Trophoblast cell (in vitro differentiated cells and primary cell): ENCODE measurements around the gene DPY19L1.
"Not testable (repeated sequence)": the region's sequence is repeated elsewhere in the genome, so short reads cannot be mapped to it uniquely, and the experiment has no call there.

Experiments used
- DNase-seq, 2 donors: peaks; one replicate each; pipeline ENCODE4 v3.0.0-alpha.2; 2016
- H2AFZ ChIP-seq: 2 replicates; pipeline ENCODE4 v1.6.1; 2013; ENCODE audit warnings: low read length, moderate library complexity, mild to moderate bottlenecking; ENCODE audit not compliant: insufficient read depth, poor library complexity
- H2AK5ac ChIP-seq: 2 replicates; pipeline ENCODE4 v1.6.1; 2013; ENCODE audit warnings: mild to moderate bottlenecking, low read length
- H2BK120ac ChIP-seq: 2 replicates; pipeline ENCODE4 v1.6.1; 2013; ENCODE audit warnings: low read length, mild to moderate bottlenecking, moderate library complexity; ENCODE audit not compliant: insufficient read depth, poor library complexity
- H2BK12ac ChIP-seq: 2 replicates; pipeline ENCODE4 v1.6.1; 2013; ENCODE audit warnings: mild to moderate bottlenecking, low read length, moderate library complexity
- H2BK5ac ChIP-seq: 2 replicates; pipeline ENCODE4 v1.6.1; 2013; ENCODE audit warnings: low read length, low read depth, moderate library complexity, mild to moderate bottlenecking; ENCODE audit not compliant: poor library complexity
- H3K14ac ChIP-seq: 2 replicates; pipeline ENCODE4 v1.6.1; 2013; ENCODE audit warnings: mild to moderate bottlenecking, low read length
- H3K18ac ChIP-seq: 2 replicates; pipeline ENCODE4 v1.6.1; 2013; ENCODE audit warnings: mild to moderate bottlenecking, low read length
- H3K23ac ChIP-seq: 2 replicates; pipeline ENCODE4 v1.6.1; 2013; ENCODE audit warnings: low read length
- H3K27ac ChIP-seq: 2 replicates; pipeline ENCODE4 v1.5.1; 2013; ENCODE audit warnings: low read depth, mild to moderate bottlenecking, inconsistent platforms, low read length, moderate library complexity
- H3K27me3 ChIP-seq: 2 replicates; pipeline ENCODE4 v1.6.1; 2013; ENCODE audit warnings: inconsistent platforms, mild to moderate bottlenecking, low read length, moderate library complexity; ENCODE audit not compliant: insufficient read depth
- H3K36me3 ChIP-seq, 2 experiments: 1 replicate in 1 of 2; 2 replicates in 1 of 2; pipeline ENCODE4 v1.6.1; 2013; ENCODE audit warnings: low read length in 2 of 2, mild to moderate bottlenecking in 2 of 2, moderate library complexity in 1 of 2; ENCODE audit not compliant: insufficient read depth in 2 of 2, control insufficient read depth in 1 of 2
- H3K4ac ChIP-seq: 2 replicates; pipeline ENCODE4 v1.6.1; 2013; ENCODE audit warnings: low read depth, mild to moderate bottlenecking, low read length, moderate library complexity
- H3K4me1 ChIP-seq, 2 experiments: 1 replicate in 1 of 2; 2 replicates in 1 of 2; pipeline ENCODE4 v1.6.1; 2013; ENCODE audit warnings: low read length in 2 of 2, mild to moderate bottlenecking in 2 of 2, moderate library complexity in 1 of 2; ENCODE audit not compliant: insufficient read depth in 2 of 2, control insufficient read depth in 1 of 2
- H3K4me2 ChIP-seq: 2 replicates; pipeline ENCODE4 v1.6.1; 2013; ENCODE audit warnings: inconsistent platforms, mild to moderate bottlenecking, low read length, moderate library complexity
- H3K4me3 ChIP-seq: 2 replicates; pipeline ENCODE4 v1.5.1; 2013; ENCODE audit warnings: mild to moderate bottlenecking, low read depth, low read length, inconsistent platforms
- H3K79me1 ChIP-seq: one replicate; pipeline ENCODE4 v1.6.1; 2013; ENCODE audit warnings: low read length
- H3K79me2 ChIP-seq: 2 replicates; pipeline ENCODE4 v1.6.1; 2013; ENCODE audit warnings: low read length, mild to moderate bottlenecking; ENCODE audit not compliant: control insufficient read depth, insufficient read depth, poor library complexity
- H3K9ac ChIP-seq: 2 replicates; pipeline ENCODE4 v1.6.1; 2013; ENCODE audit warnings: mild to moderate bottlenecking, low read length
- H3K9me3 ChIP-seq: 2 replicates; pipeline ENCODE4 v1.6.1; 2013; ENCODE audit warnings: low read depth, mild to moderate bottlenecking, control low read depth, inconsistent platforms, low read length; ENCODE audit not compliant: insufficient read depth
- H4K12ac ChIP-seq: 2 replicates; pipeline ENCODE4 v1.6.1; 2013; ENCODE audit warnings: low read depth, mild to moderate bottlenecking, low read length, moderate library complexity
- H4K8ac ChIP-seq: 2 replicates; pipeline ENCODE4 v1.6.1; 2013; ENCODE audit warnings: low read depth, mild to moderate bottlenecking, low read length, moderate library complexity
- H4K91ac ChIP-seq: one replicate; pipeline ENCODE4 v1.6.1; 2013; ENCODE audit warnings: low read depth, mild to moderate bottlenecking, low read length, moderate library complexity
- WGBS: extraction: QIAGEN DNeasy Blood & Tissue Kit; methylation state at CpG from one replicate; pipeline ENCODE4 v1.1.7; 2013; ENCODE audit warnings: missing lambda C conversion rate; ENCODE audit not compliant: insufficient read length, insufficient coverage; ENCODE audit errors: extremely low coverage; 5-methylcytosine and 5-hydroxymethylcytosine counted together

DPY19L1 gene

DNA sequence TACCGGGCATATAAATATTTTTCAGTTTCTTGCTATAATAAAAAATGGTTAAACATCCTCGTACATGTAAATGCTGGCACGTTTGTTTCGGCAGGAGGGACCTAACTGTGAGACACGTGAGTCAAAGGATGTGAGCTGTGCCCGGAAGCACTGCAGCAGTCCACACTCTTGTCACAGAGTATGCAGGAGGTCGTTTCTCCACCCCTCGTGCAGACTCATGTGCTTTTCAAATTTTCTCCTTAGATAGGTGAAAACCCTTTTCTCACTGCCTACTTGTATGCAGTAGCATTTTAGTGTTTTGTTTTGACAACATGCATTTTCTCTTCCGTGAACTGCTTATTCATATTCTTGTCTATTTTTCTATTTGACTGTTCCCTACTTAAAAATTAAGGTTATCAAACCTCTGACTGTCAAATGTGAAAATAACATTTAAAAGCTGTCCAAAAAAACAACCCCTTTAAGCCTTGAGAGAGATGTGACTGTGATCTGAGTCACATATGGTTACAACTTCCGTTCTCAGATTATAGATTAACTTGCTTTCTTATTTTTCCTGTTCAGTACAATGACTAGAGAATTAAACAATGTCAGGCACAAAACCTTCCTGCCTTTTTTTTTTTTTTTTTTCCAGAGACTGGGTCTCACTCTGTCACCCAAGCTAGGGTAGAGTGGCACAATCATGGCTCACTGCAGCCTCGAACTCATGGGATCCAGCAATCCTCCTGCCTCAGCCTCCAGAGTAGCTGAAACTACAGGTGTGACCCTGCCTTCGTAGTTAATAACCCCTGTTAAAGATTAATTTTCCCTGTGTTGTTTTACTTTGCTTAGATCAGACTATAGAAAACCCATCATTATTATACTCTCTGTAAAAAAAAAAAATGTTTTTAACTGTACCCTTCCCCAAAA is 45.1 kb downstream of the DPY19L1 start:
- no peak overlapping the region for H2BK120ac ChIP-seq
- H2BK5ac ChIP-seq, result no peak overlapping the region
- no peak overlapping the region for H4K12ac ChIP-seq
- no peak overlapping the region for H3K23ac ChIP-seq
- no CpG with 5 or more reads among the region's 12 CpGs for WGBS
- H3K4me2 ChIP-seq, result no peak overlapping the region
- DNase-seq, result no peak
- no peaks in the 10 kb centered on the region for H3K79me1 ChIP-seq
- H3K4me1 ChIP-seq, result peaks cover 2 to 3% of the 10 kb centered on the region in 2 experiments
- H3K18ac ChIP-seq, result no peak overlapping the region
- no peak overlapping the region for H2BK12ac ChIP-seq
- H3K36me3 ChIP-seq, result no peaks in the 10 kb centered on the region
- H3K4ac ChIP-seq, result no peak overlapping the region
- no peak overlapping the region for H2AFZ ChIP-seq
- no peak overlapping the region for H4K91ac ChIP-seq
- no peaks in the 10 kb centered on the region for H3K9me3 ChIP-seq
- no peak overlapping the region for H3K9ac ChIP-seq
- H4K8ac ChIP-seq, result no peak overlapping the region
- no peak overlapping the region for H3K4me3 ChIP-seq
- no peak overlapping the region for H3K27ac ChIP-seq
- no peak overlapping the region for H2AK5ac ChIP-seq
- no peaks in the 10 kb centered on the region for H3K27me3 ChIP-seq
- no peak overlapping the region for H3K14ac ChIP-seq
- H3K79me2 ChIP-seq, result no peaks in the 10 kb centered on the region

DNA sequence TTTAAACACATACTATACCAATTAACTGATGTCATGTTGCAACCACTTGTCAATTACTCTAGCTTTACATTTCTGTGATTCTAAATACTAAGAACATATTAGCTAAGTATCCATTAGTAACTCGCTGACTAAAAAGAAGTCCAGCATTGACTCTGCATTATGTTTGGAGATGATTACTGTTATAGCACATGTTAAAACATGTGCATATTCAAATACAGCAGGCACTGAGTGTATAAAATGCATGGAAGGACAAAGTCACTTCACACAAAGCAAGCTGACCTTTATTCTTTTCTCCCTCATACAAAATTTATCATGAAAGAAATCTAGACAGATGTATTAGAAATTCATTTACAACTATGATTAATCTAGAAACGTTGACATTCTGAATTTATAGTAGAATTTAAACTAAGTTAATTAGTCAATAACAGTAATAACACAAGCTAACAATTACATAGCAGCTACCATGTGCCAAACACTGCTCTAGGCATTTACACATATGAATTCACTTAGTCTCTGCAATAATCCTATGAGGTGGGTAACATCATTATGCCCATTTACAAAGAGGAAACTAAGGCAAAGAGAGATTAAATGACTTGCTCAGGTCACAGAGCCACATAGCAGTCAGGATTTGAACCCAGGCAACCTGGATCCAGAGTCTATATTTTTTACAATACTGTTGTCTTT is 48.7 kb downstream of the DPY19L1 start:
- H3K18ac ChIP-seq, H3K4me2 ChIP-seq, H3K4me3 ChIP-seq, H2AFZ ChIP-seq, H2BK5ac ChIP-seq, H4K12ac ChIP-seq, H3K27ac ChIP-seq, H3K27me3 ChIP-seq, H2BK120ac ChIP-seq, H2BK12ac ChIP-seq, H3K79me2 ChIP-seq, H3K4me1 ChIP-seq, H3K36me3 ChIP-seq, H3K79me1 ChIP-seq, H3K9me3 ChIP-seq, H2AK5ac ChIP-seq, H3K9ac ChIP-seq, H4K91ac ChIP-seq, H3K4ac ChIP-seq, DNase-seq, H4K8ac ChIP-seq, H3K23ac ChIP-seq, H3K14ac ChIP-seq: not testable (repeated sequence)
- no CpG with 5 or more reads among the region's 2 CpGs for WGBS

DNA sequence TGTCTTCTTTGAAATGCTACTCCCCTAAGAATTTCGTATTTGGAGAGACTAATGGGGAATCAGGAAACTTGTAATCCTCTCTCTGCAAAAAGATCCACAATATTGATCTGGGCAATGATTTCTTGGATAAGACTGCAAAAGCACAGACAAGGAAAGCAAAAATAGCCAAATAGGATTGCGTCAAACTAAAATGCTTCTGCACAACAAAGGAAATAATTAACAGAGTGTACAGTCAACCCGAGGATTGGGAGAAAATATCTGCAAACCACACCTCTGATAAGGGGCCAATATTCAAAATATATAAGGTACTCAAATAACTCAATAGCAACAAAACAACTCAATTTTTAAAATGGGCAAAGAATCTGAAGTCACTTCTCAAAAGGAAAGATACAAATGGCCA is 52.1 kb downstream of the DPY19L1 start:
- not testable (repeated sequence) for H4K12ac ChIP-seq, H4K8ac ChIP-seq, H3K4ac ChIP-seq, H3K79me1 ChIP-seq, H3K79me2 ChIP-seq, H3K27me3 ChIP-seq, H3K36me3 ChIP-seq, H2BK12ac ChIP-seq, H3K4me1 ChIP-seq, H3K27ac ChIP-seq, H3K9me3 ChIP-seq, H3K4me3 ChIP-seq, H3K23ac ChIP-seq, H2BK5ac ChIP-seq, H3K14ac ChIP-seq, H3K18ac ChIP-seq, H4K91ac ChIP-seq, H3K9ac ChIP-seq, H3K4me2 ChIP-seq, H2AK5ac ChIP-seq, H2AFZ ChIP-seq, DNase-seq, H2BK120ac ChIP-seq
- no CpG with 5 or more reads among the region's 3 CpGs for WGBS

DNA sequence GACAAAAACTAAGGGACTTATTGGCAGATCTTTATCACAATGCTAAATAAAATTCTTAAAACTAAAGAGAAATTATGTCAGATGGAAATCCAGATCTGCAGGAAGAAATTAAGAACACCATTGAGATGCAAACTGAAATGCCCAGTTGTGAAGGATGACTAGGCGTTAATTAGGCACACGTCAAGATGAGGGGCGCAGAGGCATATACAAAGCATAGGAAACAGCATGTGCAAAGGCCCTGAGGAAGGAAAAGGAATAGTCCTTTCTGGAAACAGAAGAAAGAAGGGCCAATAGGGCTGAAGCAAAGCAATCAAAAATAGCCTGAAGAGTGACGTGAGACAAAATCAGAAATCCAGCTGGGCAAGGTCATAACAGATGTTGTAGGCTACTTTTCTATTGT is 53.1 kb downstream of the DPY19L1 start:
- H4K91ac ChIP-seq, H3K27me3 ChIP-seq, H3K4me2 ChIP-seq, H3K79me2 ChIP-seq, H3K4me3 ChIP-seq, H3K4me1 ChIP-seq, DNase-seq, H2BK12ac ChIP-seq, H2AFZ ChIP-seq, H3K23ac ChIP-seq, H3K9ac ChIP-seq, H3K79me1 ChIP-seq, H4K8ac ChIP-seq, H2AK5ac ChIP-seq, H2BK5ac ChIP-seq, H3K9me3 ChIP-seq, H3K14ac ChIP-seq, H4K12ac ChIP-seq, H3K36me3 ChIP-seq, H2BK120ac ChIP-seq, H3K18ac ChIP-seq, H3K27ac ChIP-seq, H3K4ac ChIP-seq: not testable (repeated sequence)
- WGBS, result no CpG with 5 or more reads among the region's 4 CpGs
